Posterior vena cava (tissue), 2 donors: ENCODE measurements around the gene ROBO1. TPM values are rescaled to one million over a fixed set of nuclear protein-coding genes. Genes with fewer than 3 reads are reported as not detected.

Experiments used
- DNase-seq: peaks from one replicate; pipeline ENCODE4 v3.0.0-alpha.2; 2020; ENCODE audit warnings: low spot score
- intact Hi-C, 2 donors: fragments of 100-400 bp; cut with DNase I; formaldehyde crosslinking; loops; one replicate each; pipeline versions ENCODE4 v1.14.1 to v1.14.2; 2022 to 2023
- total RNA-seq, 2 donors: library from RNA; stranded (reverse); fragmentation: NEBNext Ultra II Directional; extraction: Animal tissue kit (Norgen Biotek cat#: 25700); gene quantifications; one replicate each; pipeline ENCODE4 v1.2.1, GENCODE V29; 2021
- donor health status: DM: yes; HTN: yes; CAD: no.
- donor health status: DM: yes; HTN: yes; CAD: no.

The ROBO1 gene
- total RNA-seq, 2 donors from 2014 or later = 27.2 to 28.2 TPM

DNA sequence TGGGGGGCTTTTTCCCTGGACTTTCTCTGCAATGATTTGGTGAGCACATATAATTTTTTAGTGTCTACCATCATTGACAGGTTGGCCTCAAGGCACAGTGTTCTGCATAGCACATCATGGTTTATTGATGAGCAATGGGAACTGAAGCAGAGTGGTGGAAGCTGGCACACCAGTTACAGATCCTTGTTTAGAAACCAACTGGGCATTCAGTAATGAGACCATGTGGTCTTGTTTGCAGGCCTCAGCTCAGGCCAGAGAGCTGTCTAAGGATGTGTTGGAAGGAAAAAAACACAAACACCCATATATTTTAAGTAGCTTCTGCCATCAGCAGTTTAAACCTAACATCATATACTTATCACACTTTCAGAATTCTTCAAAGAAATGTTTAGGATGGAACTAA lies 610.6 kb downstream of the ROBO1 start:
- DNase-seq = no peak
- intact Hi-C loops = no loop called here

DNA sequence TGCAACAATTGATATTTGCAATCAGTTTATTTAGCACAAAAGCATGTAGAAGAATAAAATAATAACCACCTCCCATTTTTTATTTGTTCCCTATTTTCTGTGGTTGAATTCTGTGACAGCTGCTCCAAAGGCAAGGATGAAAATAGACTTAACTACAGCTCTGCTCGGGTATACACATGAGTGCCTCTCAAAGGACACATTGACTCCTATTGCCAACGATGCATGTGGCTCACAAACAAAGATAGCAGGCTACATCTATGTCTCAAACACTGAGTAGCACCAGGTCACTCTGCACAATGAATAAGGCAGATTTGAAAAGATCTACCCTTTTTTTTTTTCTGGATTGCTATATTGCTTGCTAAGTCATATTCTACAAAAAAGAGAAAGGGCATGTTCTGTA lies 612.9 kb downstream of the ROBO1 start:
- DNase-seq = no peak
- intact Hi-C loops = no loop called here

DNA sequence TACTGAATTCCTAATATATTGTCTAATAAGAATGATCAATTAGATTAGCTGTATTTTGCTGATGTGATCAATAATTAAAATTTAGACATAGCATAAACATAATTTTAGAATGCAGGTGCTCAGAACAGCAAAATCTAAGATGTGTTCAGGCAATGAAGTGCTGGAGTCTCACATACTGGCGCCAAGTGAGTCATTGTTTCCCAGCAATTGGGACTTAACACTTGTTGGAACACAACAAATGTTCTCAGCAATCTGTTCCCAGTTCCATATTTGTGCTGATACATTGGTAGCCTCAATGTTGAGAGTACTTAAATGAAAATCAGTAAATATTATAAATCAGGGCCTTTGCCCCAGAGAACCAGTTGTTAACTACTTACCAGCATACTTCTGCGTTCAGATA lies 619.0 kb downstream of the ROBO1 start:
- no peak for DNase-seq
- intact Hi-C loops = no loop called here

DNA sequence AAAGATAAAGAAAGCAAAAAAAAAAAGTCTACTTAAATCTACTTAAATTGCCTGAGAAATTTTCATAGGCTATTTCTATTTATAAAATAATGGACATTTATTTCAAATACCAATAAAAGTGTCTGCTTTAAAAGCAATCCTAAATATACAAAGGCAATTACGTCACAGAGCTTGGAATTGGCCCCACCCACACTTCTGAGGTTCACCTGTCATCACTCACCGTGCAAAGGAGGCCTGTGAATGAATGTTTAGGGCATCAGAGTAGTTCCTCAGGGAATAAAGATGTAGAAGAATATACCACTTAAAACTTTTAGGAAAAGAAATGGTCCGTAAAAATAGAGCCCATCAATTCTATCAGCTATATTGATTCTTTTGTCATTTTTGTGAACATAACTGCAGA lies 621.8 kb downstream of the ROBO1 start:
- no peak for DNase-seq
- intact Hi-C loops = no loop called here

DNA sequence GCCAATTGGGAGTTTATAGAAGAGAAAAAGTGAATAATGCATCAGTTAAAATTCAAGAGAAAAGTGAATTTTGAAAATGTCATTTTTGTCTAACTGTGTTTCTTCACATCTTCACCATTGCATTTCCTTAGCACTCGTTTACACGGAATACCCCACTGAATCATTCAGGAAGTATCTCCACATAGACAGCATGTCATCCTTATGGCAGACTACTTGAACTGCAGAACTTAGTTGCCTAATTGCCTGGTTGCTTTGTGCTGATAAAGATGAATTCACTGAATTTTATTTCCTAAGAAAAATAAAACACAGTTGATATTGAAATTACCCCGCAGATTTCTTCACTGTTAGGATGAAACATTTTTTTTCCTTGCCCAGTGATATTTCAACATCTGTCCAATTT lies 627.1 kb downstream of the ROBO1 start:
- intact Hi-C loops = no loop called here
- no peak for DNase-seq

DNA sequence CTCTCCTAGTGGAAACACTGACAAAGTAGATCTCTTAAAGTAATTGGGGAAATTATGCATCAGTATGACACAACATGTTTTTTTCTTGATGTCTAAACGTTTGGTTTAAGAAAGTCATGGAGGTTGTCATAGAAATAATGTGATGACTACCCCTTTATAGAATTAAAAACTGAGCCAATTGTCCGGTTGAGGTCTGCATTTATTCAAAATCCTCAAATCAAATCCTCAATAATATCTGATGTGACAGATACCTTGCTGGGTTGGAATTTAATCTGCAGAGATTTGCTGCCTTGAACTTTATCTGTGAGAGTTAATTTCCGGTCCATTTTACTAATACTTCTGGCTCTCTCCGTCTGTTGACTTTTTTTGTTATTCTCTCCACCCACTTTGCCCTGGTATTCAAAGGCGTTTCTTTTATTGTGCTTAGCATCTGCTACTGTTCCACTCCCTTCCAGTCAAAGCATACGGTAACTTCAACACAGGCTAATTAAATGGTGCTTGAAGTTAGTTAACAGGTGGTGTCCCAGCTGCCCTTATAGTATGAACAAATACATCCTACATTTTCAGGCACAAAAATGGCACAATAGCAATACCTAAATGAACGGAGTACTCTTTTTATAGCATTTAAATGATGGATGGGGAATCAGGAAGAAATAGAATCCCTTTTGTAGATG lies 628.3 kb downstream of the ROBO1 start:
- intact Hi-C loops = no loop called here
- DNase-seq = no peak

DNA sequence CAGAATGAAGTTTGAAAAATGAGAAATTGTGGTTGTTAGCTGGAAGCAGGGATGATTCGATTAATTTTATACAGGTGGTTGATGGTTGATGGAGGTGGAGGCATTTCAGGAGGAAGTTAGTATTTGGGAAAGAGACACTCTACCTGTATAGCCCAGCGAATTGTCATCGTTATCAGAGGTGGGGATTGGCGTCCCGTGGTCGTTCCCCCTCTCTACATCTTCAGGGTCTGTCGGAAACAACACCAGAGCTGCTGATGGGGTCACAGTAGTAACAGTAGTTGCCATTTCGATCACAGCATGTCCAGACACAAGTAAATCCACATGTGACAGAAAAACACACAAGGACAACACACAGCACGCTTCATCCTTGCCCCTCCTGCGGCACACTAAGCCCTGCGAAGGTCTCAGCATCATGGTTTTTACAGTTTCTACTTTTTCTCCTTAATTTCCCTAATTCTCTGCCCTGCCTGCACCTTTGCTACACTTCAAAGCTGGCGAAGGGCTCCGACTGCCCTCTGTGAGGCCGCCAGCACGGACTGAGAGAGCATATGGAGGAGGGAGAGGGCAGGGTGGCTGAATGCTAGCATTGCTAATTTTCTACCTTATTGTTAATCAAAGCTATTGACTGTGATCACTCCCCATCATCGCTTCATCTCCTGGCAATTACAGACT lies 642.3 kb downstream of the ROBO1 start:
- peak; percentile 64 for DNase-seq
- intact Hi-C loops = no loop called here

DNA sequence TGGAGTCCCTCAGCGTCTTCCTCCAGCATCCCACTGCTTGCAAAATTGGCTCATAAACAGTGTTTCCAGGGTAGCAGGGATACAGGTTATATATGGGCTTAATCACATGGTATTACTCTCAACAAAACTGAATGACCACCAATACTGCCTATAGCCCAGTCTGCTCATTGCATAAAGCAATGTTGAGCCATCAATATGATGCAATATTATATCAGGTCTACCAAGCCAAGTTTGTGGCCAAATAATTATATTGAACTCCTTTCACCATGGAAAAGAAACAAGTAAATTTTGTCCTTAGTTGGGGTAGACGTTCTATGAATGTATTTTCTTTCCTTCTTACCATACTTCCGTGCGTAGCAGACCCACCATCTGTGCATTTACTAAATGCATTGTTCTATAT lies 652.3 kb downstream of the ROBO1 start:
- no peak for DNase-seq
- intact Hi-C loops = loop anchor here in 1 of 2 donors (1.0 kb wide), 1 partner anchor 30 kb away; no protein-coding TSS in a partner anchor

DNA sequence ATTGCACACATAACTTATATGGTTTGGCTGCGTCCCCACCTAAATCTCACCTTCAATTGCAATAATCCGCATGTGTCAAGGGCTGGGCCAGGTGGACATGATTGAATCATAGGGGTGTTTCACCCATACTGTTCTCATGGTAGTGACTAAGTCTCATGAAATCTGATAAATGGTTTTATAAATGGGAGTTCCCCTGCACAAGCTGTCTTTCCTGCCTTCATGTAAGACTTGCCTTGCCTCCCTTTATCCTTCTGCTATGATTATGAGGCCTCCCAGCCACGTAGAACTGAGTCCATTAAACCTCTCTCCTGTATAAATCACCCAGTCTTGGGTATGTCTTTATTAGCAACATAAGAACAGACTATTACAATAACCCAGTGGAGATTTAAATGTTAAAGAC lies 653.9 kb downstream of the ROBO1 start:
- intact Hi-C loops = no loop called here

DNA sequence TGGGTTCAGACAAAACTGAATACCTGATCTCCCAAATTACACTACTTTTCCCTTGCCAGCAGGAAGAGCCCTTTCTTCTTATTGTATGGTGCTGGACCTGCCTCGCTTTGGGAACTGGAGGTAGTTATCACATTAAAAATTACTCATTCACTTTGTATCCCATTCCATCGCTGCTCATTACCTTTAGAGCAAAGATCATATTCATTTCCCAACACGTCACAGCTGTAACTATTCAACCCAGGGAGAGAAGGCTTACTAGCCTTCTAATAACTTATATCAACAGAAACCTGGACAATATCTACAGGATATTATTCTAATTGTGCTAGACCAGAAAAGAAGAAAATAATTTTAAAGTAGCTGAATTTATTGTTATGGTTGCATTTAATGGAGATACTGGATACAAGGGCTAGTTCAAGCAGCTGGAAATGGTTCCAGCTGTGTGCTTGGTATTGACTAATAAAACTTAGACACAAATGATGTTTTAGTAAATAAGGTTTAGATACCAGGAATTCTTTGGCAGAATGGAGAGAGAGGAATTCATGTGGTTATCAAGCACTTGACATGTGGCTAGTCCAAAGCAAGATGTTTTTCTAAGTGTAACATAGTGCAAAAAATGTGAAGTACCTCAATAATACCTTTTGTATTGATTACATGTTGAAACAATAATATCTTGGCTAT lies 656.3 kb downstream of the ROBO1 start:
- intact Hi-C loops = no loop called here
- no peak for DNase-seq

More for the DNA sequence above, 653.9 kb downstream of the ROBO1 start:
- DNase-seq = no peak

DNA sequence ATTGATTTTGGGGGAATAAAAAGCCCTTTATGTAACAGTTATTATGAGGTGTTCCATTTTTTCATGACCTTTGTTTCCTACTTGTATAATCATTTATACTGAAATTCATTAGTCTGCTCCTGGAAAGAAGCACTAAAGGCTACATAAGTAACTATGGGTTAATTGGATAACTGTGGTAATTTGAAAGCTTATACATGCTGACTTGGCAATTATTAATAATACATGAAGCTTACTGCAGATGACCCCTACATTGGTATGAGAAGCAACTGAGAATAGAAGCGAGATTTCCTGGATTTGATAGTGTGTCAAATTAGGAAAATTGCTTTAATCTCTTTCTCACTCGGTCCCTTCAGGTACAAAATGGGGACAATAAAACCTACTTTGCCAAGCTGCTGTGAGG lies 658.0 kb downstream of the ROBO1 start:
- no peak for DNase-seq
- intact Hi-C loops = no loop called here

DNA sequence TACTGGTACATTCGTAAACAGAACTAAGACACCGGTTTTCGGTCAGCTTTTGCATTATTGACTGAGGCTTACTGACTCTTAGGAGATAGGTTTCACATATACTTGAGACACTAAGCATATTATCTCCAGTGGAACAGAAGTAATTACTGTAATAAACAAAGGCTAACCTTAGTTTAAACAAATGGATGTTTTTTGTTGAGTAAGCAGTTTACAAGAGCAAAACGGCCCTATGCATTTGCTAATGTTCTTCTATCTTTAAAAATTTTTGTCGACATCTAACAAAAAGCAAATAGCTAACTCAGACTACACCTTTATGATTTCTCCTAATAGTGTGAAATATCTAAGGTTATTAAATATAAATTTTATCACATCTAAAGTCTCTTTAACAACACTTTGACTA lies 664.5 kb downstream of the ROBO1 start:
- DNase-seq = no peak
- intact Hi-C loops = no loop called here

DNA sequence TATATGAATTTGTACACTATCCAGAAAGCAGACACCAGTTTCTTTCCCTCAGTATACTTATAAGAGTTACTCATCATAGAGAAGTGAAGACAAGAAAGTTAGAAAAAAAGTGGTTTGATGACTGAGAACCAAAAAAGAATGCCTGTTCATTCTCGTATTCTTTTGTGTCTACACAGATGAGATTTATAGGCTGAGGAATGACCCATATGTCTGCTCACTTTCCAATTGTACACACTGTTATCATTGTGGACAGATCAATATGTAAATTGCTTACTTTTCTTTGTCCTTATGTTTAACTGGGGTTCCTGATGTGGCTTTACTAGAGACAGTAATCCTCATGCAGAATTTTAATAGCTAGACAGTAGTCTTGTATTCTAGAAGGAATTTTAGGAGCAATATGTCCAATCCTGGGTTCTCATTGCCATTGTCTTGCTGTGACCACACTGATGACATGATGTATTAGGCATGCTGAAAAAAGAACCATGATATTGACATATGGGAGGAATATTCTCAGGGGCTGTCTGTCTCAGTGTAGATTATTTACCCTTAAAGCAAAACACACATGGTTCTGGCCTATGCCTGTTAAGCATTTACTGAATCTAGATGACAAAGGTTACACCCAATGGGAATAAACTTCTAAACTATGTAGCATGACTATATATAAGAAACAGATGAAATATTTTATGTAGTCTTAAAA lies 669.7 kb downstream of the ROBO1 start:
- no peak for DNase-seq
- intact Hi-C loops = no loop called here

DNA sequence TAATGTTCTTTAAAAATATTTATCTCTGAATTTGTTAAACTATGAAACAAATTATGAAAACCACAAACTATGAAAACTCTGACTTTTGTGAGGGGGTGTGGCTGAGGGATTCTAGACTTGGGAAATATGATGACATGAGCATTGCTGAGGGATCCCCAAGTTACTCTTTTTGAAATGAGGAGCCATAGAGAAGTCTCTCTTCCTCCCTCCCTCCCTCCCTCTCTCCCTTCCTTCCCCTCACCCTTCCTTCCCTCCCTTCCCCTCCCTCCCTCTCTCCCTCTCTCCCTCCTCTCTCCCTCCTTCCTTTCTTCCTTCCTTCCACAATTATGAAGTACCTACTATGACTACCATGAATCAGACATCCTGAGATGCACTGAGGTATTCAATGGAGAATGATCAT lies 673.1 kb downstream of the ROBO1 start:
- intact Hi-C loops = no loop called here

DNA sequence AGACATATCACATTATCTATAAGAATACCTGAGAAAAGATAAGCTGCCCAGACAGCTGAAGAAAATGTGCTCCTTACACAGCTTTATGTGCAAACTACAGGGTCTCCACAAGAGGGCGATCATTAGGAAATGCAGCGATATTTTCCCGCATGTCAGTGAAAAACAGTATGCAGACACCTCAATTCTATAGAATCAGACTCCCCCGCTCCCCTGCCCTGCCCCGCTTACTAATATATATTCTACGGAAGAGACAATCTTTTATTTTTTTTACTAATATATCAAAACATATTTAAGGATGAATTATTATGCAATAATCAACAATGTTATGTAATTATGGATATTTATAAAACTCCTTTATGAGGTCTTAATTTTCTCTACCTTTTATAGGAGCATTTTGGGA lies 681.3 kb downstream of the ROBO1 start:
- intact Hi-C loops = no loop called here
- DNase-seq = no peak

More for the DNA sequence above, 673.1 kb downstream of the ROBO1 start:
- DNase-seq = no peak

DNA sequence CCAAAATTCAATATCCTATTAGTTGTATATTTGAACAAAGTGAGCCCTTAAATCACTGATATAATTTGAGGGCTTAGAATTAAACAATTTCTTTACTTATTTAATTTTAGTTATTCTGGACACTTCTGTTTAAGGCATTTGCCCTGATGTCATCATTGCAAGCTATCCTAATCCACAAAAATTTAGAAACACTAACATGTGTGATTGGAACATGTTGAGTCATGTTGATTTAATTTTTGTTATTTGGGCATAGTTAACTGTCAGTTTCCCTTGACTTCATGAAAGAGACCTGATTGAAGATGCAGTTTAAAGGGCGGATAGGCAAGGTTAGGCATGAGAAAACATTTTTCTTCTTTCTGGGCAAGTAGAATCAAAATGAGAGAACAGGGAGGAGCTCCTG lies 682.6 kb downstream of the ROBO1 start:
- DNase-seq = no peak
- intact Hi-C loops = no loop called here

DNA sequence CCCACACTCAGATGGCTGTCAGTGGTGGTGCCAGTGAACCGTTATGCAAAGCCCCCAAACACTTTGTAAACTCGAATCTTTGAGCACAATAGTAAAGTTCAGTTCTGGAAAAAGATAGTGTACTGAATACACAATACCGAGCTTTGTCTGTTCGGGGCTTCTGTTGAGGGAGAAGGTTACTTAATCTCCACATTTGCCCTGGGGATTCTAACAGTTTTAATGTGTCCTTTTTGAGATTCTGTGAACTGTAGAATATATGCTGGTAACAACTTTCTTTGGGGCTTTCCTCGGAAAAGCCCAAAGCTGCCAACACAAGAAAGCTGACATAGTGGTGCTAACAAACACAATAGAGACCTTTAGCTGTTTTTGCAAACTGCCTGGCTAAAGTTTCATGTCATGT lies 686.5 kb downstream of the ROBO1 start:
- DNase-seq = no peak
- intact Hi-C loops = no loop called here

DNA sequence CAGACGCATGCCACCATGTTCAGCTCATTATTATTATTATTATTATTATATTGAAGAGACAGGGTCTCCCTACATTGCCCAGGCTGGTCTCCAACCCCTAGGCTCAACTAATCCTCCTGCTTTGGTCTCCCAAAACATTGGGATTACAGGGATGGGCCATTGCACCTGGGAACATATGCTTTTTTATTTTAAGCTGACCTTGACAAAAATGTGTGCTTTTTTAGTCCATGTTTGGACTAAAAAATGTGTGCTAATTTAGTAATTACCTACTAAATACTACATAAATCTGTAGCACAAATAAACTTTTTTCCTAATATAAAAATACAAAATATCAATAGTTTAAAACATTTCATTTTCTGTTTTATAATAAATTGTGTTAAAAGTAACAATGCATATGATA lies 693.2 kb downstream of the ROBO1 start:
- intact Hi-C loops = no loop called here
- DNase-seq = no peak

DNA sequence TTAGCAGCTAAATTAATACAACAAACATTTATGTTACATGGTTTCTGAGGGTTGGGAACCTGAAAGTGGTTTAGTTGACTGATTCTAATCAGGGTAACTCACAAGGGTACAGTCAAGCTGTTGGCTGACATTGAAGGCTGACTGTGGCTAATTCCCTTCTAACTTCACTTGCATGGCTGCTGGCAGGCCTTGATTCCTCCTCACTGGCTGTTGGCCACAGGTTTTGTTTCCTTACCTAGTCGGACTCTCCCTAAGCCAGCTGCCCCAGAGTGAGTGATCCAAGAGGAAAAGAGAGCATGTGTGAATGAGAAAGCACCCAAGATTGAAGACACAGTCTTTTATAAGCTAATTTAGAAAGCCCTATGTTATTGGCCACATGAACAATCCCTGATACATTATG lies 700.1 kb downstream of the ROBO1 start:
- intact Hi-C loops = no loop called here
- no peak for DNase-seq

DNA sequence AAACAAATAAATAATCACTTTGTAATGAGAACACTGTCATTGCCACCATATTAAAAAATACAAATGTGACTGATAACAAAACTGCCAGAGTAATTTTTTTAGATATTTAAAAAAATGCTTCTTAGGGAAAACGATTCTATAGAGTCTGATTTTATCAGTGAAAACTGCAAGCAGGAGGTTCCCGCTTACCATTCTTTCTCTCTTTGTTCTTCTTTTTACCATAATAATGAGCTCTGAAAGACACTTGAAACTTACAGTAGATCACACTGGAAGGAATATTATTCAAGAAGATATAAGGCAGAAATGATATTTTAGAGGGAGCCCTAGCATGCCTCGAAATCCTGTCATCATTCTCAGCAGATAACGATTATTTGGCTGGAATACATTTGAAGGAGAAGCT lies 701.3 kb downstream of the ROBO1 start:
- DNase-seq = no peak
- intact Hi-C loops = no loop called here
